H1 (cell line): ENCODE data around the gene UNC13C. TPM values are rescaled to one million over a fixed set of nuclear protein-coding genes. Genes with fewer than 3 reads are reported as not detected.

Experiments used
- CTCF ChIA-PET: fragments of 300-600 bp; sonication (Branson Sonifier 250); formaldehyde crosslinking; loops from one replicate; lab custom pipeline; 2021; ENCODE audit not compliant: partially characterized antibody; lab: Charles Lee
- POLR2A ChIA-PET: fragments of 300-600 bp; sonication (Branson Sonifier 250); formaldehyde crosslinking; loops from one replicate; lab custom pipeline; 2021; ENCODE audit warnings: inconsistent platforms; ENCODE audit not compliant: partially characterized antibody; lab: Charles Lee
- DNase-seq, 2 experiments: peaks; one replicate each; pipeline versions ENCODE4 v3.0.0 to v3.0.0-alpha.2; 2010 to 2022; ENCODE audit warnings: low spot score in 2 of 2, low read depth in 1 of 2, mixed read lengths in 1 of 2
- FAIRE-seq: peaks from 2 replicates; lab custom pipeline; 2011; peaks lifted over from hg19 to GRCh38; lab: Jason Lieb, UNC
- H2AFZ ChIP-seq: 2 replicates; pipeline ENCODE4 v1.8.1; 2012; ENCODE audit warnings: low read length, inconsistent platforms
- H2AK5ac ChIP-seq: 2 replicates; pipeline ENCODE4 v1.6.1; 2013; ENCODE audit warnings: low read depth, low read length
- H2BK120ac ChIP-seq: replicated peaks from 2 replicates; pipeline ENCODE3; 2013; ENCODE audit warnings: low read depth, low read length, inconsistent platforms
- H2BK12ac ChIP-seq: 2 replicates; pipeline ENCODE4 v1.6.1; 2013; ENCODE audit warnings: low read depth, low read length
- H2BK15ac ChIP-seq: 2 replicates; pipeline ENCODE4 v1.6.1; 2013; ENCODE audit warnings: low read length
- H2BK20ac ChIP-seq: 2 replicates; pipeline ENCODE4 v1.6.1; 2013; ENCODE audit warnings: low read length
- H2BK5ac ChIP-seq: 2 replicates; pipeline ENCODE4 v1.6.1; 2013; ENCODE audit warnings: low read depth, low read length
- H3K14ac ChIP-seq: 2 replicates; pipeline ENCODE4 v1.6.1; 2013; ENCODE audit warnings: inconsistent platforms; ENCODE audit not compliant: insufficient read length
- H3K18ac ChIP-seq: 2 replicates; pipeline ENCODE4 v1.6.1; 2013; ENCODE audit warnings: low read length; ENCODE audit errors: extremely low read depth
- H3K23ac ChIP-seq: 2 replicates; pipeline ENCODE4 v1.6.1; 2013; ENCODE audit warnings: inconsistent platforms; ENCODE audit not compliant: insufficient read length
- H3K23me2 ChIP-seq: 2 replicates; pipeline ENCODE4 v1.6.1; 2013; ENCODE audit warnings: low read depth, low read length
- H3K27ac ChIP-seq: 2 replicates; pipeline ENCODE4 v1.6.1; 2011; ENCODE audit warnings: low read depth, low read length, inconsistent platforms
- H3K27me3 ChIP-seq, 4 experiments: replicated peaks in 1 of 4; 1 replicate in 1 of 4; 2 replicates in 3 of 4; pipeline versions ENCODE4 v1.6.1 to v1.8.1; 2011 to 2013; ENCODE audit warnings: low read length in 3 of 4, mild to moderate bottlenecking in 3 of 4, inconsistent platforms in 2 of 4, mixed read lengths in 2 of 4, moderate library complexity in 1 of 4; ENCODE audit not compliant: control insufficient read depth in 3 of 4, insufficient read depth in 3 of 4; ENCODE audit errors: extremely low read depth in 1 of 4
- H3K36me3 ChIP-seq, 4 experiments: 2 replicates each; pipeline versions ENCODE4 v1.6.1 to v1.8.1; 2011 to 2013; ENCODE audit warnings: mild to moderate bottlenecking in 4 of 4, low read length in 3 of 4, moderate library complexity in 2 of 4, control low read depth in 1 of 4, inconsistent platforms in 1 of 4; ENCODE audit not compliant: insufficient read depth in 4 of 4, control insufficient read depth in 2 of 4
- H3K4ac ChIP-seq: replicated peaks from 2 replicates; pipeline ENCODE3; 2013; ENCODE audit warnings: low read length, low read depth, mixed read lengths, inconsistent platforms; ENCODE audit not compliant: insufficient read length
- H3K4me1 ChIP-seq, 4 experiments: replicated peaks in 1 of 4; 1 replicate in 1 of 4; 2 replicates in 3 of 4; pipeline versions ENCODE4 v1.6.1 to v1.8.1; 2011 to 2013; ENCODE audit warnings: low read length in 3 of 4, inconsistent platforms in 2 of 4, mixed read lengths in 1 of 4; ENCODE audit not compliant: insufficient read depth in 4 of 4, control insufficient read depth in 3 of 4
- H3K4me2 ChIP-seq, 2 experiments: 2 replicates each; pipeline versions ENCODE4 v1.6.1 to v1.8.1; 2011 to 2013; ENCODE audit warnings: low read depth in 2 of 2, low read length in 2 of 2, control low read depth in 1 of 2, inconsistent platforms in 1 of 2, mild to moderate bottlenecking in 1 of 2; ENCODE audit not compliant: insufficient read depth in 1 of 2
- H3K4me3 ChIP-seq, 4 experiments: fragments of 200-600, 300-600 bp in 1 of 4; sonication (generic), shearing (Covaris generic), sonication (Bioruptor Twin) in 1 of 4; 2 replicates each; pipeline versions ENCODE4 v1.5.1 to v1.8.1; 2011 to 2016; ENCODE audit warnings: low read length in 4 of 4, low read depth in 3 of 4, control low read depth in 2 of 4, inconsistent platforms in 2 of 4, mild to moderate bottlenecking in 2 of 4, mixed read lengths in 1 of 4, moderate library complexity in 1 of 4; ENCODE audit not compliant: insufficient read depth in 2 of 4; ENCODE audit errors: extremely low read depth in 1 of 4
- H3K56ac ChIP-seq: replicated peaks from 2 replicates; pipeline ENCODE3; 2013; ENCODE audit warnings: low read depth, mild to moderate bottlenecking, mixed read lengths, low read length, inconsistent platforms; ENCODE audit not compliant: insufficient read length
- H3K79me1 ChIP-seq: 2 replicates; pipeline ENCODE4 v1.6.1; 2013; ENCODE audit warnings: low read depth, low read length, control low read depth
- H3K79me2 ChIP-seq, 2 experiments: 2 replicates each; pipeline versions ENCODE4 v1.6.1 to v1.8.1; 2012 to 2013; ENCODE audit warnings: low read length in 2 of 2, mild to moderate bottlenecking in 2 of 2, inconsistent platforms in 1 of 2; ENCODE audit not compliant: insufficient read depth in 2 of 2, control insufficient read depth in 1 of 2
- H3K9ac ChIP-seq, 4 experiments: replicated peaks in 1 of 4; 1 replicate in 1 of 4; 2 replicates in 3 of 4; pipeline versions ENCODE4 v1.6.1 to v1.8.1; 2011 to 2013; ENCODE audit warnings: low read depth in 3 of 4, low read length in 3 of 4, control low read depth in 2 of 4, mild to moderate bottlenecking in 2 of 4, moderate library complexity in 2 of 4, inconsistent platforms in 1 of 4; ENCODE audit errors: extremely low read depth in 1 of 4
- H3K9me3 ChIP-seq, 2 experiments: 2 replicates each; pipeline versions ENCODE4 v1.6.1 to v1.8.1; 2012 to 2013; ENCODE audit warnings: mild to moderate bottlenecking in 2 of 2, moderate library complexity in 2 of 2, control low read depth in 1 of 2, inconsistent platforms in 1 of 2, low read depth in 1 of 2, low read length in 1 of 2, mixed read lengths in 1 of 2; ENCODE audit not compliant: insufficient read depth in 2 of 2
- H4K20me1 ChIP-seq, 2 experiments: replicated peaks in 1 of 2; 2 replicates each; pipeline versions ENCODE3 to v1.8.1; 2011 to 2013; ENCODE audit warnings: inconsistent platforms in 2 of 2, low read length in 2 of 2, mild to moderate bottlenecking in 1 of 2; ENCODE audit not compliant: insufficient read depth in 2 of 2, control insufficient read depth in 1 of 2
- H4K5ac ChIP-seq: 2 replicates; pipeline ENCODE4 v1.6.1; 2013; ENCODE audit warnings: low read length, low read depth, mixed read lengths, inconsistent platforms; ENCODE audit not compliant: insufficient read length
- H4K8ac ChIP-seq: 2 replicates; pipeline ENCODE4 v1.8.0; 2013; ENCODE audit warnings: mild to moderate bottlenecking, moderate library complexity, low read length, inconsistent platforms; ENCODE audit not compliant: insufficient read depth; ENCODE audit errors: extremely low read depth
- H4K91ac ChIP-seq: replicated peaks from 2 replicates; pipeline ENCODE3; 2013; ENCODE audit warnings: low read length, mixed read lengths, inconsistent platforms; ENCODE audit not compliant: insufficient read length
- ASH2L ChIP-seq: fragments of 200-600, 300-600 bp; sonication (generic); IDR thresholded peaks from one replicate; pipeline ENCODE4 v1.7.1; 2017; ENCODE audit warnings: low read length
- ATF3 ChIP-seq: IDR thresholded peaks from 2 replicates; pipeline ENCODE4 v1.6.1; 2011; ENCODE audit warnings: low read depth, mild to moderate bottlenecking, low read length; ENCODE audit not compliant: insufficient read depth
- BACH1 ChIP-seq: IDR thresholded peaks from 2 replicates; pipeline ENCODE4 v1.6.1; 2012; ENCODE audit warnings: low read length, improper control_type of control experiment
- CBX5 ChIP-seq: fragments of 300-800, 300-1000 bp; sonication (generic); IDR thresholded peaks from 2 replicates; pipeline ENCODE4 v1.7.1; 2016; ENCODE audit warnings: antibody characterized with exemption, low read length, low read depth
- CHD2 ChIP-seq: IDR thresholded peaks from 2 replicates; pipeline ENCODE4 v1.6.1; 2012; ENCODE audit warnings: low read length, improper control_type of control experiment
- EGR1 ChIP-seq: IDR thresholded peaks from 2 replicates; pipeline ENCODE4 v1.6.1; 2011; ENCODE audit warnings: low read depth, low read length, borderline replicate concordance
- HDAC2 ChIP-seq, 2 experiments: fragments of 300-600 bp in 1 of 2; sonication (generic) in 1 of 2; IDR thresholded peaks; 2 replicates each; pipeline ENCODE4 v1.6.1; 2011 to 2012; ENCODE audit warnings: low read depth in 2 of 2, low read length in 2 of 2, mild to moderate bottlenecking in 2 of 2, moderate library complexity in 2 of 2, borderline replicate concordance in 1 of 2, inconsistent platforms in 1 of 2
- HDAC6 ChIP-seq: IDR thresholded peaks from one replicate; pipeline ENCODE4 v1.7.1; 2012; ENCODE audit warnings: low read depth, mild to moderate bottlenecking, inconsistent platforms, low read length, moderate library complexity
- JUN ChIP-seq: IDR thresholded peaks from 2 replicates; pipeline ENCODE4 v1.6.1; 2011; ENCODE audit warnings: low read depth, mild to moderate bottlenecking, improper control_type of control experiment, low read length
- MAFK ChIP-seq: IDR thresholded peaks from 2 replicates; pipeline ENCODE4 v1.6.1; 2012; ENCODE audit warnings: low read depth, mild to moderate bottlenecking, improper control_type of control experiment, low read length
- NRF1 ChIP-seq: IDR thresholded peaks from 2 replicates; pipeline ENCODE4 v1.6.1; 2011; ENCODE audit warnings: mild to moderate bottlenecking, low read depth, low read length, improper control_type of control experiment
- POLR2AphosphoS5 ChIP-seq: IDR thresholded peaks from 2 replicates; pipeline ENCODE4 v1.6.1; 2011; ENCODE audit warnings: low read depth, low read length
- RFX5 ChIP-seq: IDR thresholded peaks from 2 replicates; pipeline ENCODE4 v1.6.1; 2011; ENCODE audit warnings: low read depth, low read length, improper control_type of control experiment, borderline replicate concordance
- TCF12 ChIP-seq: IDR thresholded peaks from 2 replicates; pipeline ENCODE4 v1.6.1; 2011; ENCODE audit warnings: low read depth, mild to moderate bottlenecking, low read length
- YY1 ChIP-seq: IDR thresholded peaks from 2 replicates; pipeline ENCODE4 v1.6.1; 2011; ENCODE audit warnings: low read depth, mild to moderate bottlenecking, low read length
- WGBS, 2 experiments: shearing (Covaris generic) in 1 of 2; methylation state at CpG; one replicate each; pipeline versions ENCODE4 v1.1.6 to v1.1.7; 2013 to 2015; ENCODE audit warnings: low lambda C conversion rate in 2 of 2, mixed read lengths in 2 of 2, inconsistent platforms in 1 of 2, low coverage in 1 of 2, missing lambda C conversion rate in 1 of 2; ENCODE audit not compliant: insufficient replicate concordance in 2 of 2, insufficient coverage in 1 of 2, insufficient read length in 1 of 2; ENCODE audit errors: extremely low coverage in 1 of 2, missing lambda C conversion rate in 1 of 2; 5-methylcytosine and 5-hydroxymethylcytosine counted together
- polyA plus RNA-seq, 7 experiments: library from polyadenylated mRNA; depleted of rRNA in 3 of 7; stranded (reverse) in 5 of 7; unstranded in 2 of 7; fragments of >200 nt in 5 of 7; fragments of 200-250 nt in 2 of 7; gene quantifications; 1 replicate in 5 of 7; 2 replicates in 1 of 7; 4 replicates in 1 of 7; pipeline versions ENCODE4 v1.2.1 to v1.2.3, GENCODE V29; 2011 to 2013; ENCODE audit warnings: missing spikeins in 2 of 7, mixed read lengths in 2 of 7
- total RNA-seq: library from RNA; stranded (reverse); fragmentation: NEBNext Ultra II Directional; extraction: Animal tissue kit (Norgen Biotek cat#: 25700); gene quantifications from 2 replicates; pipeline ENCODE4 v1.2.1, GENCODE V29; 2021

The UNC13C gene
- total and polyA plus RNA-seq, 2 of the 8 experiments (the other 6 are each of a cell fraction or from before 2014, with no cell fraction given) = 0.02 to 0.13 TPM

DNA sequence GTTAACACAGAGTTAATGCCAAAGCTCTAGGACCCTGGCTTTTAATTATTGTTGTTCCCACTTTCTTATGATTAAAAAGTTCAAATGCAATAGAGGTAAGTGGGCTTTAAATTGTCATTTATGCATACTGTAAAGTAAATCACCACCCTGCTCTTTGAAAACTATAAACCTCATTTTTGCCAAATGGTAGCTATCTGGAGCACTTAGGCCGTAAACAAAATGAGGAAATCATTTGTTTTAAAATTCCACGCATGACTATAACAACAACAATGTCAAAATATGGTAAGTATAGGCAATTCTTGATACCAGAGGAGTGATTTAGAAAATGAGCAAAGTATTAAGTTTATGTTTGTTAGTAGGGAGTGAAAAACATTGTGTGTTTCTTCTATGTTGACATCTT lies 1.8 kb downstream of the UNC13C start:
- H2AFZ ChIP-seq = no peak overlapping the region
- no peak overlapping the region for H3K18ac ChIP-seq
- TF ChIP-seq BACH1 = no peak
- no peak for TF ChIP-seq CBX5
- no peak for TF ChIP-seq MAFK
- TF ChIP-seq YY1 = no peak
- TF ChIP-seq HDAC2 (IDR thresholded peaks at IDR 0.05; ENCODE audit: borderline replicate concordance in 1 of 2, low read depth in 2 of 2, low read length in 2 of 2) = no peak
- no peak for TF ChIP-seq JUN
- no peak for TF ChIP-seq HDAC6
- no peak for TF ChIP-seq NRF1
- TF ChIP-seq CHD2 = no peak
- no peak for TF ChIP-seq TCF12
- TF ChIP-seq ATF3 = no peak
- no peak for TF ChIP-seq ASH2L
- no peak for TF ChIP-seq RFX5
- no peak for TF ChIP-seq POLR2AphosphoS5
- TF ChIP-seq EGR1 = no peak

More for the DNA sequence above, 1.8 kb downstream of the UNC13C start:
- no peak overlapping the region for H3K56ac ChIP-seq
- H3K27ac ChIP-seq = no peak overlapping the region
- H4K8ac ChIP-seq = no peak overlapping the region
- no peak overlapping the region for H4K91ac ChIP-seq
- peaks cover 0 to 11% (median 3%) of the 10 kb centered on the region in 4 experiments; a peak in 3 of 7 replicates for H3K27me3 ChIP-seq
- H3K36me3 ChIP-seq = no peaks in the 10 kb centered on the region
- H2BK12ac ChIP-seq = no peak overlapping the region
- H4K5ac ChIP-seq = no peak overlapping the region
- no peak overlapping the region for H3K4me2 ChIP-seq
- H2BK5ac ChIP-seq = no peak overlapping the region
- no peak overlapping the region for H3K9ac ChIP-seq
- no peaks in the 10 kb centered on the region; a peak in 1 of 7 replicates for H3K4me1 ChIP-seq
- FAIRE-seq (no peak), DNase-seq (no peak)
- H2BK120ac ChIP-seq = no peak overlapping the region
- no peak overlapping the region for H2BK20ac ChIP-seq
- ChIA-PET POLR2A (no interaction called here), CTCF (interaction anchor here (0.5 kb wide), 1 partner anchor 17 kb away, joined by 3 read pairs; no protein-coding TSS in a partner anchor)
- no peak overlapping the region for H3K4me3 ChIP-seq
- WGBS, 2 experiments = 90% methylated on average over 2 of the region's 2 CpGs; no CpG with 5 or more reads in 1 of the 2 experiments
- H4K20me1 ChIP-seq = no peaks in the 10 kb centered on the region
- no peaks in the 10 kb centered on the region for H3K79me2 ChIP-seq
- no peak overlapping the region for H2AK5ac ChIP-seq
- H3K14ac ChIP-seq = no peak overlapping the region
- H3K4ac ChIP-seq = no peak overlapping the region
- H3K23me2 ChIP-seq = no peaks in the 10 kb centered on the region
- no peak overlapping the region for H2BK15ac ChIP-seq
- no peak overlapping the region for H3K23ac ChIP-seq
- H3K9me3 ChIP-seq = peaks cover 0 to 15% of the 10 kb centered on the region in 2 experiments; a peak in 2 of 4 replicates
- no peaks in the 10 kb centered on the region for H3K79me1 ChIP-seq
